ENCODE results near the gene COL13A1.

COL13A1 gene

GRCh38 chr10:69881202-69881601 lies 79.5 kb downstream of the COL13A1 start:
- DNase-seq (ENCODE audit: low read depth): no peak
- no peak for TF ChIP-seq CTCF (conservative IDR thresholded peaks at IDR 0.05; ENCODE audit: low read length)
- no peak overlapping the region for H3K4me3 ChIP-seq (ENCODE audit: low read length)

GRCh38 chr10:69883310-69884023 lies 81.8 kb downstream of the COL13A1 start:
- no peak for DNase-seq (ENCODE audit: low read depth)
- H3K4me3 ChIP-seq (ENCODE audit: low read length): no peak overlapping the region
- peak; percentile 7; the same call in 1 of the 2 replicates for TF ChIP-seq CTCF (conservative IDR thresholded peaks at IDR 0.05; ENCODE audit: low read length)

GRCh38 chr10:69884024-69884367 lies 82.3 kb downstream of the COL13A1 start:
- peak; percentile 77 for DNase-seq (ENCODE audit: low read depth)
- no peak for TF ChIP-seq CTCF (conservative IDR thresholded peaks at IDR 0.05; ENCODE audit: low read length)
- no peak overlapping the region for H3K4me3 ChIP-seq (ENCODE audit: low read length)

GRCh38 chr10:69884686-69885085 lies 83.0 kb downstream of the COL13A1 start:
- DNase-seq (ENCODE audit: low read depth): no peak
- no peak overlapping the region for H3K4me3 ChIP-seq (ENCODE audit: low read length)
- TF ChIP-seq CTCF (conservative IDR thresholded peaks at IDR 0.05; ENCODE audit: low read length): no peak

- H3K4me3 ChIP-seq (ENCODE audit: low read length): no peak overlapping the region
- TF ChIP-seq CTCF (conservative IDR thresholded peaks at IDR 0.05; ENCODE audit: low read length): peak; percentile 54
- DNase-seq (ENCODE audit: low read depth): no peak
Measured at GRCh38 chr10:69885379-69886013, 83.8 kb downstream of the COL13A1 start.

GRCh38 chr10:69888882-69889584 lies 87.3 kb downstream of the COL13A1 start:
- H3K4me3 ChIP-seq (ENCODE audit: low read length): no peak overlapping the region
- TF ChIP-seq CTCF (conservative IDR thresholded peaks at IDR 0.05; ENCODE audit: low read length): no peak
- no peak for DNase-seq (ENCODE audit: low read depth)
